Fibroblast of skin of left quadriceps (primary cell): ENCODE results near the gene POLD4.

Experiments
- DNase-seq, 2 experiments: peaks; one replicate each; pipeline ENCODE4 v3.0.0-alpha.2; 2013; ENCODE audit warnings: low read depth in 2 of 2

The POLD4 gene

GRCh38 chr11:67371189-67371910, 18.0 kb upstream of the POLD4 start:
- no peak for DNase-seq

- DNase-seq, result no peak
These were observed 17.2 kb upstream of the POLD4 start for GRCh38 chr11:67370351-67371076.

GRCh38 chr11:67369801-67370284, 16.5 kb upstream of the POLD4 start:
- DNase-seq, result no peak

GRCh38 chr11:67369275-67369674, 15.9 kb upstream of the POLD4 start:
- DNase-seq, result no peak

- no peak for DNase-seq
These were observed 15.3 kb upstream of the POLD4 start for GRCh38 chr11:67368621-67369020.

GRCh38 chr11:67367761-67368227, 14.4 kb upstream of the POLD4 start:
- DNase-seq, result no peak

- no peak for DNase-seq
These were observed 13.8 kb upstream of the POLD4 start for GRCh38 chr11:67366961-67367760.

GRCh38 chr11:67366546-67366945, 13.2 kb upstream of the POLD4 start:
- no peak for DNase-seq

- DNase-seq, result no peak
These were observed 12.5 kb upstream of the POLD4 start for GRCh38 chr11:67365736-67366444.

- DNase-seq, result no peak
These were observed 11.7 kb upstream of the POLD4 start for GRCh38 chr11:67364783-67365722.

- no peak for DNase-seq
These were observed 10.8 kb upstream of the POLD4 start for GRCh38 chr11:67364169-67364568.

GRCh38 chr11:67357831-67358670, 4.7 kb upstream of the POLD4 start:
- no peak for DNase-seq

- no peak for DNase-seq
These were observed 3.7 kb upstream of the POLD4 start for GRCh38 chr11:67356864-67357561.

- DNase-seq, result no peak
These were observed 3.1 kb upstream of the POLD4 start for GRCh38 chr11:67356387-67356863.

GRCh38 chr11:67355794-67356386, 2.5 kb upstream of the POLD4 start:
- no peak for DNase-seq

- no peak for DNase-seq
These were observed 1.9 kb upstream of the POLD4 start for GRCh38 chr11:67355023-67355793.
